Esophagus (tissue), 2 donors: ENCODE measurements around the gene ZNF32. TPM values are rescaled to one million over a fixed set of nuclear protein-coding genes. Genes with fewer than 3 reads are reported as not detected.

Experiments
- H3K27ac ChIP-seq, 2 donors: one replicate each; pipeline ENCODE4 v1.5.1; 2013; ENCODE audit warnings: low read depth in 2 of 2, mild to moderate bottlenecking in 2 of 2, inconsistent platforms in 1 of 2, low read length in 1 of 2, moderate library complexity in 1 of 2
- H3K27me3 ChIP-seq, 2 donors: one replicate each; pipeline ENCODE4 v1.6.1; 2013; ENCODE audit warnings: low read length in 2 of 2, control low read depth in 1 of 2, mild to moderate bottlenecking in 1 of 2; ENCODE audit not compliant: insufficient read depth in 2 of 2, control insufficient read depth in 1 of 2
- H3K36me3 ChIP-seq, 2 donors: one replicate each; pipeline ENCODE4 v1.6.1; 2013; ENCODE audit warnings: low read length in 1 of 2; ENCODE audit not compliant: control insufficient read depth in 2 of 2, insufficient read depth in 2 of 2
- H3K4me1 ChIP-seq, 2 donors: one replicate each; pipeline ENCODE4 v1.6.1; 2013; ENCODE audit warnings: low read length in 1 of 2; ENCODE audit not compliant: control insufficient read depth in 2 of 2, insufficient read depth in 2 of 2
- H3K4me3 ChIP-seq, 2 donors: one replicate each; pipeline ENCODE4 v1.5.1; 2013; ENCODE audit warnings: low read length in 2 of 2, mild to moderate bottlenecking in 2 of 2, low read depth in 1 of 2, moderate library complexity in 1 of 2
- H3K9me3 ChIP-seq, 2 donors: one replicate each; pipeline ENCODE4 v1.6.1; 2013; ENCODE audit warnings: mild to moderate bottlenecking in 2 of 2, low read depth in 1 of 2, low read length in 1 of 2, moderate library complexity in 1 of 2; ENCODE audit not compliant: control insufficient read depth in 2 of 2, insufficient read depth in 1 of 2
- WGBS, 2 donors: extraction: QIAGEN DNeasy Blood & Tissue Kit; methylation state at CpG; one replicate each; pipeline ENCODE4 v1.1.7; 2013; 5-methylcytosine and 5-hydroxymethylcytosine counted together
- polyA plus RNA-seq, 2 donors: library from polyadenylated mRNA; stranded (reverse); fragments of 200-250 nt; gene quantifications; one replicate each; pipeline ENCODE4 v1.2.3, GENCODE V29; 2013
- donor health status: healthy with polysubstance abuse.
- donor health status: Bipolar disorder and iron deficiency.

Gene ZNF32
- polyA plus RNA-seq, 2 donors, result 19.9 to 23.0 TPM

DNA sequence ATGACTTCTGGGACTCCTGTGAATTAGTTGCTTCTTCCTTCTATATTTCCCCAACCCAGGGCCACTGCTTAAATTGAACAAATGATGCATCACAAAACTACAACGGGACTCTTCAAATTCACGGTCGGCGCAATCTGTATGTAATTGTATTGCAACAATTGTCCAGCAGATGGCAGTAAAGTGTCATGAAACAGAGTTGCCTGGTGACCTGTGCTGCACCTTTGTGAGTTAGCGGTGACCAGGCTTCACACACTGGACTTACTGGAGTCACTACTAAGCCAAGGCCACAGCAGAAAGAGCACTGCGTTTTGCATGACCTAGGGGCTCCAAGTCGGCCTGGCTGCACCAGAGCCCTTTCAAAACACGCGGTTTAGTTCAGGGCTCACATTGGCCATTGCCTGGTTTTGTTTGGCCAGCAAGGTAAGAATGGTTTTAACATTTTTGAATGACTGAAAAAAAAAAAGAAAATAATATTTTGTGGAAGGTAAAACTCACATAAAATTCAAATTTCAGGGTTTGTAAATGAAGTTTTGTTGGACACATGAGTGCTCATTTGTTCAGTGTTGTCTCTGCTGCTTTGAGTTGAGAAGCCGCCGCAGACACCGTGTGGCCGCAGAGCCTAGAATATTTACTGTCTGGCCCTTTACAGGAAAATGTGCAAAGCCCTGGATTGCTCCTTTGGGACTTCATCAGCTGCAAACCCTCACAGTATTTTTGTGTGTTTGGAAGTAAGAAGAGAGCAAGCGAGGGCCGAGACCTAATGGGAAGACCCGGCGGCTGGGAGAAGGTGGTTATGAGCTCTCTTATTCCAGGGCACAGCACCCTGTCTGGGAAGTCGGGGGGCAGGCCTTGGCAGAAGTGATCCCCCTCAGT is 23.2 kb upstream of the ZNF32 start:
- WGBS, 2 donors, result 47 to 54% methylated on average over 17 to 18 of the region's 18 CpGs
- Histone ChIP-seq H3K4me1 (peaks cover 0 to 4% of the 10 kb centered on the region in 2 donors), H3K4me3 (no peak overlapping the region), H3K36me3 (no peaks in the 10 kb centered on the region), H3K9me3 (no peaks in the 10 kb centered on the region), H3K27me3 (peaks cover 0 to 3% of the 10 kb centered on the region in 2 donors), H3K27ac (no peak overlapping the region)

DNA sequence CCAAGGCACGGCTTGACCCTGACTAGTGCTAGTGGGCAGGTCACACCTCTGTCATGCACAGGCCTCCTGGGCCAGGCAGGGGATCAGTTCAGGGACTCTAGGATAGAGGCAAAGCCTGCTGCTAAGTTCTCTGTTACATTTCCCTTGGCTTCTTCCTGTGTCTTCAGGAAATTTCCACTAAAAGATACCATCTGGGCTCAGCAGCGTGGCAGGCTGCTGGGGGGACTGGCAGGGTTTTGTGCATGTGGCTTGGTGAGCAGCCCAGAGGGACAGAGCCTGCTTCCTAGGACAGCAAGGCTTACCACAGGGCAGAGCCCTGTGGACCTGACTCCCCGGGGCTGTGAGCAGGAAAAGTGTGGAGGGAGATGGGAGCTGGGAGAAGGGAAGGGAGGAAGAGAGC is 20.7 kb upstream of the ZNF32 start:
- peaks cover 0 to 3% of the 10 kb centered on the region in 2 donors for H3K27me3 ChIP-seq
- no peak overlapping the region for H3K4me3 ChIP-seq
- WGBS, 2 donors, result 71 to 80% methylated on average over 3 of the region's 3 CpGs

DNA sequence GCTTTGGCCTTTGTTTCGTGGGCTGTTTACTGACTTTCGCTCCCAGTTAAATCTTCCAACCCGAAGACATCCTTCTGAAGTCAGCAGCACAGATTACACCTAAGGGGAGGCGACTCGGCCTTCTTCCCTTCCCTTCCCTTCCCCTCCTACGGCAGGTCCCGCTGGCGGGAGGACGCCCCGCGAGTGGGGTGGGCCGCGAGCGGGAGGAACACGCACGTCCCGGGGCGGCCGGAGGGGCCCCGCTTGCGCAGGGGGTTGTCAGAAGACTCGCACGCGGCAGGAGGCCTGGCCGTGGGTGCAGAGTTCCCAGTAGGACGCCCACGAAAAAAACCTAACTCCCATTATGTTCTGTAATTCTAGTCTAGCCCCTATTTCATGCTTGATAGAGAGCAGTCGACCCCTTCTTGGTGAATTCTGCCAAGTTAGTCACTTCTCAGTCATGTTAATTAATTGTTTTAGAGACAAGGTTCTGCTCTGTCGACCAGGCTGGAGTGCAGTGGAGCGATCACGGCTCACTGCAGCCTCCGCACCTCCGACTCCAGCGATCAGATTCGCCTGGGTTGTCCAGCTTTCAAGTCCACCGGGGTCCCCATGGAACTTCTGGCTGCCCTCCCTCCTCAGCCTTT is 19.2 kb upstream of the ZNF32 start:
- H3K27me3 ChIP-seq, result peaks cover 0 to 3% of the 10 kb centered on the region in 2 donors
- WGBS, 2 donors, result 71 to 80% methylated on average over 36 of the region's 36 CpGs

More for the DNA sequence above, 20.7 kb upstream of the ZNF32 start:
- no peaks in the 10 kb centered on the region for H3K36me3 ChIP-seq
- H3K4me1 ChIP-seq, result no peaks in the 10 kb centered on the region
- no peaks in the 10 kb centered on the region for H3K9me3 ChIP-seq
- H3K27ac ChIP-seq, result no peak overlapping the region

DNA sequence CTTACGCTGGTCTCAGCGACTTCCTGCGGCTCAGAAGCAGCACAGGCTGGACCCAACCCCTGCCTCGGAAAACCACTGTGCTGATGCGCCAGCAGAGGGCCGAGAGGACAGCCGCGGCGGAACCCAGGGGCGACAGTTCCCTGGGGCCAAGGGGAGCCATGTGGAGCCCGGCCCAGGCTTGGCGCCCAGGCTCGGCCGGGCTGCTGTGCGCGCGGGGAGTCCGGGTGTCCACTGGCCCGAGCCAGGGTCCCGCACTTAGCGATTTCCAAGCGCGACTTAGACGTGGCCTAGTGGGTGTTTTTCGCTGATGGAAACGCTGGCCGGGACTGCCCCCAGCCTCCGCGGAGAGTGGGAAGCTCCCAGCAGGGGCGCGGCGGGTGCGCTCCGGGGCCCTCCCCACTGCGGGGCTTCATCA is 18.6 kb upstream of the ZNF32 start:
- H3K4me1 ChIP-seq, result no peaks in the 10 kb centered on the region
- no peaks in the 10 kb centered on the region for H3K36me3 ChIP-seq
- no peak overlapping the region for H3K4me3 ChIP-seq
- H3K27ac ChIP-seq, result no peak overlapping the region
- peaks cover 0 to 3% of the 10 kb centered on the region in 2 donors for H3K27me3 ChIP-seq
- WGBS, 2 donors, result 4 to 7% methylated on average over 35 of the region's 35 CpGs
- no peaks in the 10 kb centered on the region for H3K9me3 ChIP-seq

More for the DNA sequence above, 19.2 kb upstream of the ZNF32 start:
- Histone ChIP-seq H3K4me3 (no peak overlapping the region), H3K27ac (no peak overlapping the region), H3K9me3 (no peaks in the 10 kb centered on the region), H3K36me3 (no peaks in the 10 kb centered on the region), H3K4me1 (no peaks in the 10 kb centered on the region)

DNA sequence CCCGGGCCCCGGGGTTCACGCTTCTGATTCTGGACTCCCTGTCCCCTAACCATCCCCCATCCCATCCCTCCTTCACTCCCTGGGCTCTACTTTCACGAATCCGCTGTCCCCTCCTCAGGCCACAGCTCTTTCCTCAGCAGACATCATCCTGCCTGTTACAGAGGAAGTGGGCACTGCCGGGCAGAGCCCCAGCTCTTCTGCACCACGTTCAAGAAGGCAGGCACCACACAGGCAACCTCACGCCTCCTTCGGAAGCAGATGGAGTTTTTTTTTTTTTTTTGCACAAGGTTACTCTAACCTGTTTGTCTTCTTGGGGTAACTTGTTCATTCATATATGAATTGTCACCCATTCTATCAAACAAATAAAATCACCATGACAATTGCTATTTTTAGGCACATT is 17.9 kb upstream of the ZNF32 start:
- Histone ChIP-seq H3K36me3 (no peaks in the 10 kb centered on the region), H3K27me3 (peaks cover 0 to 3% of the 10 kb centered on the region in 2 donors), H3K9me3 (no peaks in the 10 kb centered on the region), H3K4me1 (no peaks in the 10 kb centered on the region), H3K27ac (no peak overlapping the region), H3K4me3 (no peak overlapping the region)
- 73 to 82% methylated on average over 9 of the region's 9 CpGs for WGBS, 2 donors

DNA sequence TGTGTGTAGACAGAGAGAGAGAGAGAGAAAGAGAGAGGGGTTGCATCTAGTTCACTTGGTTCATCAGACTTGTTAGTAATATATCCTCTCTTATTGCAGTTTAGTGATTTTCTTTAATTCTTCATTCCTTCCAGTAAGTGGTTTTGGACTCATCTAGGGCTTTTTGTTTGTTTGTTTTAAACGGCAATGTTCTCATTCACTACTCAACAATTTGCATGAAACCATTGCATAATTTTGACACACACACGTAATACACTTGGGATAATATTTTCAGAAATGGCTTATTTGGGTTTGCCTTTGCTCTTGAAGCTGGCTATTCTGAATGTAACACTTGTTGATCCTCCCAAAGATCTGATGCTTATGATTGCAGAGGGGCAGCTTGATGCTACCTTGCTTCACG is 16.4 kb upstream of the ZNF32 start:
- no peak overlapping the region for H3K27ac ChIP-seq
- no peaks in the 10 kb centered on the region for H3K9me3 ChIP-seq
- WGBS, 2 donors, result 47 to 56% methylated on average over 3 of the region's 3 CpGs
- no peaks in the 10 kb centered on the region for H3K4me1 ChIP-seq
- no peak overlapping the region for H3K4me3 ChIP-seq
- no peaks in the 10 kb centered on the region for H3K36me3 ChIP-seq
- peaks cover 0 to 3% of the 10 kb centered on the region in 2 donors for H3K27me3 ChIP-seq

DNA sequence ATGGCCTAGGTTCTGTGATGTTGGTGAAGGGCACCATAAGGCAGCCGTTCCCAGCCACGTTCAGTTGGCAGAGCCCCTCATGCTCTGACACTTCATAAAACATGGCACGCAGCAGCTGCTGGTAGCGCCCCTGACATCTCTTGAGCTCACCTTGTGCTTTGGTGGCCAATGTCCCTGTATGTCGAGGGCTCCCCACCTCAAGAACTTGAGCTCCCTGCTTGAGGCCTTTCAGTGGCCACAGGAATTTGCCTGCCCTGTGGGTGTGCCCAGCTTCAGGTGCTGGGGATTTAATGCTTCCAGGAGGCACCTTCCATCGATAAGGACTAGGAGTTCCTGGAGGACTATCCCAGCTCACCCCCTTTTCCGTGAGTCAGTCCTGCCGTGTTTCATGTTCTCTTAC is 9.5 kb upstream of the ZNF32 start:
- no peak overlapping the region for H3K27ac ChIP-seq
- no peaks in the 10 kb centered on the region for H3K9me3 ChIP-seq
- H3K4me1 ChIP-seq, result no peaks in the 10 kb centered on the region
- 75 to 81% methylated on average over 8 of the region's 8 CpGs for WGBS, 2 donors
- H3K36me3 ChIP-seq, result no peaks in the 10 kb centered on the region
- no peak overlapping the region for H3K4me3 ChIP-seq
- no peaks in the 10 kb centered on the region for H3K27me3 ChIP-seq

DNA sequence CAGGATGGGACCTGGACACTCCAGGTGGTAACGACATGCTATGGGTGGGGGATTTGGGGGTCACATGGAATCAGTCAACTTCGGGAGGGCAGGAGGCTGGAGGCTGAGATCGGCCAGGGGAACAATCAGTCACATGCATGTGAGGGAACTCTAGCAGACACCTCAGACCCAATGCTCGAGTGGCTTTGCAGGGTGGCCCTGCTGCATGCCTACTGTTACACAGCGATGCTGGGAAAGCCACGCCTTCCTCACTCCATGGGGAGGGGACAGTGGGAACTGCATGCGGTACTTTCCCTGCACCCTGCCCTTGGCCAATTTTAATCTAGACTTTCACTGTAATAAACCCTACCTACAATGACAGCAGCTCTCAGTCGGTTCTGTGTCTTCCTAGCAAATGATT is 6.6 kb upstream of the ZNF32 start:
- Histone ChIP-seq H3K4me3 (no peak overlapping the region), H3K4me1 (no peaks in the 10 kb centered on the region), H3K27ac (no peak overlapping the region), H3K9me3 (no peaks in the 10 kb centered on the region), H3K27me3 (no peaks in the 10 kb centered on the region), H3K36me3 (no peaks in the 10 kb centered on the region)
- WGBS, 2 donors, result 80 to 81% methylated on average over 8 of the region's 8 CpGs

DNA sequence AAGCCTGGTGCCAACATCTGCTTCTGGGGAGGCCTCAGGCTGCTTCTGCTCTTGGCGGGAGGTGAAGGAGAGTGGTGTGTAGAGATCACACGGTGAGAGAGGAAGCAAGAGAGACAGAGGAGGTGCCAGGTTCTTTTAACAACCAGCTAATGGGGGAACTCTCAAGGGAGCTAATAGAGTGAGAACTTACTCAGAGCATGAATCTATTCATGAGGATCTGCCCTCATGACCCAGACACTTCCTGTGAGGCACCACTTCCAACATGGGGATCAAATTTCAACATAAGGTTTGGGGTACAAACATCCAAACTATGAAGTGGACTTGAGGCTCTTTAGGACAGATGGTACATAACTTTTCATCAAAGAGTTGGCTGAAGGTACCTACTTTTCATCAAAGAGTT is 5.1 kb upstream of the ZNF32 start:
- Histone ChIP-seq H3K36me3 (no peaks in the 10 kb centered on the region), H3K27ac (no peak overlapping the region), H3K4me1 (no peaks in the 10 kb centered on the region), H3K9me3 (no peaks in the 10 kb centered on the region), H3K4me3 (no peak overlapping the region), H3K27me3 (no peaks in the 10 kb centered on the region)
- WGBS, 2 donors, result 58 to 65% methylated on average over 2 of the region's 2 CpGs
